Measurements from ENCODE around the gene COX5B.
A peak's percentile ranks its signal among the peaks of the same experiment; 100 is the strongest.
"Not testable (repeated sequence)": the region's sequence is repeated elsewhere in the genome, so short reads cannot be mapped to it uniquely, and the experiment has no call there.

The COX5B gene

DNA sequence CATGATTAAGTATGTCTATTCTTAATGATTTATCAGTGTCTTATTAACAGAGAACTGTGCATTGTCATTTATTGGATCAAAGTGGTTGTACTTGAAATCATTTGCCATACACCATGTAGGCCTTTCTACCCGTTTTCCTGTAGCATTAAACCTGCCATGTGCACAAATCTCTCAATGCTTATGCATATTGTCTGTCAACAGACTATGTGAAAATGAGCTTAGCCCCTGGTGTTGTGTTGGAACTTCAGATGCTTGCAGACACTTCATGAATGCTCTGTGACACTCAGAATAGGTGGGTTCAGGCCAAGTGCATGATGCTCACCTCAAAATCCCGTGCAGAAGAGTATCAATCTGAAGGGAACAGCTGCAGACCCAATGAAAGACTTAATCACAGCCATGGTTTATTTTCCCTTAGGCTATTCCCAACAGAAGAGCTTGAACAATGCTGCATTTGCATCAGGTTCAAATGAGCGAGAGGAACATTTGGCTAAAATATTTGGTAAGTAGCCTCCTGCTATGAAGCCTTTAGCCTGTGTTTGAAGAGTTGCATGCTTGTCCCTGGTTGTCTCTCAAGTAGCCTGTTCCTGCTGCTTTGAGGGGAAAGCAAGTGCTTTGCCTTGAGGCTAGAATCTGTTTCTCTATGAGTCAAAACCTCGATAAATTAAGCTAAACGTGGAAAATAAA is 29.7 kb downstream of the COX5B start:
- no peak for DNase-seq

DNA sequence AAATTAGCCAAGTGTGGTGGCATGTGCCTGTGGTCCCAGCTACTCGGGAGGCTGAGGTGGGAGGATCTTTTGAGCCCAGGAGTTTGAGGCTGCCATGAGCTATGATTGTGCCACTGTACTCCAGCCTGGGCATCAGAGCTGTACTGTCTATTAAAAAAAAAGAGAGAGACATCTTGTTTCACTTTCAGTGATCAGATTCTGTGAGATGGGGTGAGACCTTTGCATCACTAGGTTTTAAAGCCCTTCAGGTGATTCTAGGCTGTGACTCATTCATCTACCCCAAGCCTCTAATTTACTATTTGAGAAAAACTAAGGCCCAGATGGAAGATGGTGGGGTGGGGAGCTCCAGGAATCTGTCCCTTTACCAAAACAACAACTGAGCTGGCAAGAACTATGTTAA is 30.8 kb downstream of the COX5B start:
- no peak for DNase-seq

DNA sequence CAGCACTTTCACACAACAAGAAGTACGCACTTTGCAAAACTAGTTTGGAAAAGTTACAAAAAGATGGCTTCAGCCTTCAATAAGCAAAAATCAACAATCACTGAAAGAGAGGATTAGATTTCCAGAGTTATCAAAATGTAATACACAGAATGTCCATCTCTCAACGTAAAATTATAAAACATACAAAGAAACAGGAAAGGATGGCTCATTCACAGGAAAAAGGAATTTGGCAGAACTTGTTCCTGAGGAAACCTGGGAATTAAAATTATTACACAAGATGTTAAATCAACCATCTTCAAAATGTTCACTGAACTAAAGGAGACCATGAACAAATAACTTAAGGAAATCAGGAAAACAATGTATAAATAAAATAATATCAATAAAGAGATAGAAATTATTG is 31.6 kb downstream of the COX5B start:
- DNase-seq = no peak

DNA sequence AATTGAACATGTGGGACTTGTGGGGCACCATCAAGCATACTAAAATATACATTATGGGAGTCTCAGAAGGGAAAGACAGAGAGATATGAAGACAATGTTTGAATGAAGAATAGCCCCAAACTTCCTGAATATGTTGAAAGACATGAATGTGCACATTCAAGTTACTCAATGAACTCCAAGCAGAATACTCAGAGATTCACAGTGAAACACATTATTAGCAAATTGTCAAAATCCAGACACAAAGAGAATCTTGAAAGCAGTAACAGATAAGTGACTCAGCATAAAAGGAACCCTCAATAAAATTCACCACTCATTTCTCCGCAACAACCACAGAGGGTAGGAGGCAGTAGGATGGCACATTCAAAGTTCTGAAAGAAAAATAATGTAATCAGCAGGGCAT is 32.4 kb downstream of the COX5B start:
- peak; percentile 79 for DNase-seq

DNA sequence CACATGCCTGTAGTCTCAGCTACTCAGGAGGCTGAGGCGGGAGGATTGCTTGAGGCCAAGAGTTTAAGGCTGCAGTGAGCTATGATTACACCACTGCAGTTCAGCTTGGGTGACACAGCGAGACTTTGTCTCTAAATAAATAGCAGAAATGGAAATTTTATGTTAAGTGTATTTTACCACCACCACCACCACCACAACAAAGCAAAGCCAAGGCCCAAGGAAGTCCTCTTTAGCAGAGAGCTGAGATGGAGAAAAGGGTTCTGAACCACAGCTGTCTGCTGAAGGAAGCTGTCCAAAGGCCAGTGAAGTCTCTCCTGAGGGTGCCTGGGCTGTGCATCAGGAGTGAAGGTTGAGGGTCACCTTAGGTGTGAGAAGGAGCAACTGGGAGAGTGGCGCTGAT is 41.4 kb downstream of the COX5B start:
- DNase-seq = not testable (repeated sequence)

DNA sequence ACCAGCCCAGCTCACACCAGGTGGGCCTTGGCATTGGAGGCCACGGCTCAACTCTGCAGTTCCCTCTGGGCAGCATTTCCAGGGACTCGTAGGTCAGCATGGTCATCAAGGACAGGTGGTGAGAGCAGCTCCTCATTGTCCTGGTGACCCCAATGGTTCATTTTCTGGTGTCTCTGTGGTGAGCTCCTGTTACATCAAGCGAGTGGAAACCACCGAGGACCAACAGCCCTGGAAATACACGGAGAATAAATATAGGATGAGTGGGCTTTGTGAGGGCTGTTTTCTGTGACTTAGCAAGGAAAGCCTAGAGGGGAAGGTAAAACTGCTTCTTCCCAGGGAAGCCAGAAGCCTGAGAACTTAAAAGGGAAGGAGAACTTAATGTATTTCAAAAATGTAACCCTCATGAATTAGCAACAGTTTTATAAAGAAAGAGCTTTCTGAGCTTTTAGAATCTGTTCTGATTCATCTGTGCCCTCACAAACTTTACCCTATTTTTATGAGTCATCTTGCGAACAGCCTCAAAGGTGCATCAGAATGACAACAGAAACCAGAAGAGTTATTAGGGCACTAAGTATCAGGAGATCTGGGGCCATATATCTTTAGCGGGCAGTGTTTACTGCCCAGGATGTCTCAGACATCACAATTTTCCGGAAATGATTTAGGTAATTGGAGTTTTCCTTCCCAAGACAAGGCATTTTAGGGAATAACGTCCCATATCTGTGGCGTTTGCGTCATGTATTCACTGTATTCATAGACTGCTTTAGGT is 42.4 kb downstream of the COX5B start:
- DNase-seq = no peak

DNA sequence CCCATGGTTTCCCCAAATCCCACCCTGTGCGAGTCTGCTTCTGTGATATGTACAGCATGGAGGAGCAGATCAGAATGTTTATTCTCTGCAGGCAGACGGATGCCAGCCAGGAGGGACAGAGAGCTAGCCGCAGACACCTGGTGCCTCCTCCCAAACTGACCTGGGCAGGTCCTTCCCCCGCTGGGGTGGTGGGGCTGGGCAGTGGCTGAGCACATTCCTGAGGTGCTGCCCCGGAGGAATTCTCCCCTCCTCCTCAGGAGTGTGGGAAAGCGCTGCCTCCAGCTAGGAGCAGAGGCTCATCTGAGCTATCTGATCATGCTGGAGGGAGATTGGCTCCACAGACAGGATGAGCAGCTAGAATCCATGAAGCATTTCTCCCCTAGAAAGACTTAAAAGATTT is 45.3 kb downstream of the COX5B start:
- no peak for DNase-seq

DNA sequence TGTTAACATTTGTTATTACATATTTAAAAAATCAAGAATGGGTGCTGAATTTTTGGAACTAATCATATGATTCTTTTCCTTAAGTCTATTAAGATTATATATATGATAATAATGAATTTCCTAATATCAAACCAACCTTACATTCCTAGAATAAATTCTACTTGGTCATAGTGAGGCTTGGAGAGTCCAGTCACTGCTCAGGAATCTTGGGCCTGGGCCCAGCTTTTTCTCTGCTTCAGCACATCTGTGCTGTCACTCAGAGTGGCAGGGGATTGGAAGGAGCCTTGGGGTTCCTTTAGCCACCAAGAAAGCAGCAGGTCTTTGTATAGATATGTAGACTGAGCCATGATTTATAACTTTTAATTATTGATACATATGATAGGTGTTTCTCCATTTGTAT is 47.6 kb downstream of the COX5B start:
- no peak for DNase-seq

DNA sequence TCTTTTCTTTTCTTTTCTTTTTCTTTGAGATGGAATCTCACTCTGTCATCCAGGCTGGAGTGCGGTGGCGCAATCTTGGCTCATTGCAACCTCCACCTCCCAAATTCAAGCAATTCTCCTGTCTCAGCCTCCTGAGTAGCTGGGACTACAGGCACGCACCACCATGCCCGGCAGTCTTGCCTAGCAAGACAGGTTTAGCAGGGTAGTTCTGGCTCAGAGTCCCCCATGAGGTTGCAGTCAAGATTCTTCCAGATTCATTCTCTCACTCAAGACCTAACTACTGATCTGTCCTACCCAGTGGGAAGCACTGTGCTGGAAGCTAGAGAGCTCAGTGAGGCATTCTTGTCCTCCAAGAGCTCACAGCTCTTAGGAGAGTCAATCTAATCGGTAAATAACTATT is 49.9 kb downstream of the COX5B start:
- DNase-seq = no peak

DNA sequence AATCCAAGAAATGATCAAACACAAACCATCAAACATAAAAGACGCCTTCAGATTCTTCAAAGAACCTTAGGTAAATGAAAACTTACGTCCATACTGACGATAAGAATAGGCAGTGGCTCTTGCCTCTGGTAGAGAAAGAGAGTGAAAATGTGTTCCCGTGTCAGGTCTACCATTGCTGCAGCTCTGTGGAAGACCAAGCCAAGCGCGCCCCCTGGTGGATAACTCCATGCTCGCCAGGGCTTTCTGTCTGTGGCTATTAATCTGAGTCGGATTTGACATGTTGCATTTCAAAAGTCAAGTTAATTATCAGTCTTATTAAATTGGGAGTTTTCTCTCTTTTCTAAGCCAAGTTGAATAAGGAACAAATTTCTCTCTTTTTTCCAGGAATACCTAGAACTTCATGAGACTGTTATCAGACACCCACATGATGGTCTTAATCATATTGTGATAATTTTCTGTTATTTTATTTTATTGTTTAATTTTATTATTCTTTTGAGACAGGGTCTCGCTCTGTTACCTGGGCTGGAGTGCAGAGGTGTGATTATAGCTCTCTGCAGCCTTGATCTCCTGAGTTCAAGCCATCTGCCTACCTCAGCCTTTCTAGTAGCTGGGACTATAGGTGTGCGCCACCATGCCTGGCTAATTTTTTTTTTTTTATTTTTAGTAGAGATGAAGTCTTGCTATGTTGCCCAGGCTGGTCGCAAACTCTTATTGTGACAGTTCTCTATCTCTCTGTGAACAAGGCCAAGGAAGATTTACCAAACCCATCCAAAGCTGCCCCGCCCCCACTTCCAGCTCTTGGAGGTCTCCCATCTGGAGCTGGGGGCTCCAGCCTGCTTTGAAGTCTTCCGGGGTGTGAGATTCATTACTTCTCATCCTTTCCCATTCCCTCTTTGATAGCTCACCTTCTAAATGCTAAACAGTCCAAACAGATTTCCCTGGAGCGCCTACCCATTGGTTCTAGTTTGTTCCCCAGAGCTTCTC is 51.7 kb downstream of the COX5B start:
- DNase-seq = peak; percentile 85
